Renal cortical epithelial cell (primary cell): ENCODE data around the gene KIAA1191. TPM values are rescaled to one million over a fixed set of nuclear protein-coding genes. Genes with fewer than 3 reads are reported as not detected.

Experiments
- DNase-seq: peaks from one replicate; pipeline ENCODE4 v3.0.0-alpha.2; 2011; ENCODE audit warnings: low read depth
- total RNA-seq: library from RNA; depleted of rRNA; stranded (reverse); fragments of >200 nt; gene quantifications from 2 replicates; pipeline ENCODE4 v1.2.3, GENCODE V29; 2014

The KIAA1191 gene
- total RNA-seq, 1 donor from 2014 or later, result 101 TPM

DNA sequence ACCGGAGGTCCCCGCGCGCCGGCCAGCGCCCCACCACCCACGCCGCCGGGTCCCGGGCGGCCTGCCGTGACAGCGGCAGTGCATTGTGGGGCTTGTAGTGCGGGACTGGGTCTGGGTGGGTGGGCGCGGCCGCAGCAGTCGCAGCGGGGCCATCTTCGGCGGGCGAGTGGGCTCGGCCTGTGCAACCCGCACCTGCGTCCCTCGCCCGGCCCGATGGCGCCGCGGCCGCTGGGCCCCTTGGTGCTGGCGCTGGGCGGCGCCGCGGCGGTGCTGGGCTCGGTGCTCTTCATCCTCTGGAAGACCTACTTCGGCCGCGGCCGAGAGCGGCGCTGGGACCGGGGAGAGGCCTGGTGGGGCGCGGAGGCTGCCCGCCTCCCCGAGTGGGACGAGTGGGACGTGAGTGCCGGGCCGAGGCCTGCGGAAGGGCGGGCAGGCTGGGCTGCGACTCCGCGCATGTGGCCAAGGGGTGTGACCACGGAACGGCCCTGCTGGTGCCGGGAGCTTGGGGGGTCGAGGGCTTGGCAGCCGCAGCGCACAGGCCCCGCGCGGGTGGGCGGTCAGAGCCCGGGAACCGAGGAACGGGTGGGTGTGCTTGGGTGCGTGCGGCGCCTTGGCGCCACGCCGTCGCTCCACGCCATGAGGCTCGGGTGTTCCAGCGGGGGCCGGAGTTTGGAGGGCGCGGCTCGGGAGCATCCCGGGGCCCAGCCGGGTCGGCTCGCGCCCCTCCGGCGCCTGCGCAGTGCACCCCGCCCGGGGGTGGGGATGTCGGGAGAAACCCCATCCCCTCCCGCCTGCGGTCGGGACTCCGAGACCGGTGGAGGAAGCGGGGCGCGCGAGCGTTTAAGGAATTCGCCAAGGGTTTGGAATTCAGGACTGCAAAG, 4.0 kb upstream of the KIAA1191 start, which contains the start of gene ARL10:
TSS of gene ARL10 (plus strand) at position 137 of the 881 bp plus-strand sequence. CDS start at position 214, 77 bp downstream.
- no peak for DNase-seq

DNA sequence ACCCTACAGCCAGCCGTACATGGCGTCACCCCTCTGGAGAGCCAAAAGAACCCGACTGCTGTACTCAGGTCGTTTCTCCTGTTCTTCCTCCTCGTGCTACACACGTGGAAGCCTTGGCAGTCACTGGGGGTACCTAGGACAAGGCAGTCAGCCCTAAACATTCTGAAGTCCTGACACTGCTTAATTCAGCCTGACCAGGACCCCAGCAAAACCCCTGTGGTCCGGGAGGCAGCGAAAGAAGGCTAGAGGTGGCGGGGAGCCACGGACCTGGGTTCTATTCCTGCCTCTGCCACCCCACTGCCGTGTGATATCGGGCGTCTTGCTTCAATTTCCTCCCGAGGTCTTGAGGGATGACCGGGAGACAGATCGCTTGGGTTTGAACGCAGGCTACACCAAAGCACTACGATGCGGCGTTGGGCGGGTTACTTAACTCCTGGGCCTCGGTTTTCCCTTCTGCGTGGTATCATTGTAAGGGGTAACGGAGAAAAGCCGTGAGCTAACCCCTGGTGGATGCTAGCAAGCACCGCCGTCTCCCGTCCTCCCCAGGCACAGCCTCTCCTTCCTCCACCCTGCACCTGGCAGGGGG, 3.3 kb upstream of the KIAA1191 start:
- no peak for DNase-seq

DNA sequence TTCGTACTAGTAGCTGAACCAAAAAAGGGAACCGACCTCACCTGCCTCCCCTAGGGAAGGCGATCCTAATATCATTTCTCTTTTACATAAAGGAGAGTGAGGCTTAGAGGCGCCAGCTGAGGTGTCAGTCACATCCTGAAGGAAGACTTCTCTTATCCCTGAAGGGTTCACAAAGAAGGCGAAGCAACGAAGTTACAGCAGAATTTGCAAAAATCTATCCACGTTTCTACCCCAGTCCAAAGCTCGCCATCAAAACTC, 598 bp upstream of the KIAA1191 start:
- DNase-seq, result no peak

- DNase-seq, result no peak
These were observed 599 bp downstream of the KIAA1191 start for GRCh38 chr5:176360894-176361436.

GRCh38 chr5:176359658-176360057, 1.9 kb downstream of the KIAA1191 start:
- no peak for DNase-seq

DNA sequence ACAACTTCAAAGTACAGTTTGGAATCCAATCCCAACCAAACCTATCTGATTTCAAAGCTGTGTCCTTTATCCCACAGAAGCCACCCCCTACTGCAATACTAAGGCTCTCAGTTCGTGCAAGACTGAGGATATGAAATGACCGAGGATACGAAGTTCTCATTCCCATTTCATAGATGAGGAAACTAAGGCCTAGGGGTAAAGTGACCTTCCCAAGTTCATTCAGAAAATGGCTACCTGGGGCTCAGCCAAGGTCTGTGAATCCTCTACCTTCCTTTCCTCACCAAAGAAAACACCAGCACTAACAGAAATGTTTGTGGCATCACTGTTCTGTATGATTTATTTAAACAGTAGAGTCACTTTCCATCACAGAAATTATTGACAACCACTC, 5.4 kb downstream of the KIAA1191 start:
- DNase-seq, result no peak

DNA sequence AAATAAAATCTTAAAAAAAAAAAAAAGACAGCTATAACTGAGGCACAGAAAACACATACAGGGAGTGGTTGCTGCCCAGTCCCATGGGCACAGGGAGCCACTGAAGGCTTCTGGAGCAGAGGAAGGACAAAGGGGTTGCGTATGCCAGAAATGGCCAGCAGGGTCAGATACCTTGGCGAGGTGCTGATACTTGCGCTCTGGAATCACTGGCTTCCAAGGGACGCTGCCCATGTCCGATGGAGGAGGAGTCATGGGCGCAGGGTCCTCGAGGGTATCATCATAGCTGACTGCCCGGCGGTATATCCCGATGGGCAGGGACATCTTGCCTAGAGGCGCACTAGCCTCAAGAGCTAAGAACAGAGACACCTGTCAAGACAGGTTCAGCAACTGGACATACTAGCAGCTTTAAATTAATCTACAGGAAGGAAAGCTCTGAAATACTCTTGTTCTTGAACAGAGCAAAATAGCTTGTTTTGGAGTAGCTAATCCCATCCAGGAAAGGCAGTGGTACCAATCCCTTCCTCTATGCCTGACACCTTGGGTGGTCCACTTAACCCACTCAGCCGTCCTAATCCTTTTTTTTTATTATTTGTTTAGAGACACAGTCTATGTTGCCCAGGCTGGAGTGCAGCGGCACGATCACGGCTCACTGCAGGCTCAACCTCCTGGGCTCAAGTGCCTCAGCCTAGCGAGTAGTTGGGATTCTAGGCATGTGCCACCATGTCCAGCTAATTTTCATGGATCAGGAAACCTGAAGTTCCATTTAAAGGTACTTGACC, 6.0 kb downstream of the KIAA1191 start:
- no peak for DNase-seq

DNA sequence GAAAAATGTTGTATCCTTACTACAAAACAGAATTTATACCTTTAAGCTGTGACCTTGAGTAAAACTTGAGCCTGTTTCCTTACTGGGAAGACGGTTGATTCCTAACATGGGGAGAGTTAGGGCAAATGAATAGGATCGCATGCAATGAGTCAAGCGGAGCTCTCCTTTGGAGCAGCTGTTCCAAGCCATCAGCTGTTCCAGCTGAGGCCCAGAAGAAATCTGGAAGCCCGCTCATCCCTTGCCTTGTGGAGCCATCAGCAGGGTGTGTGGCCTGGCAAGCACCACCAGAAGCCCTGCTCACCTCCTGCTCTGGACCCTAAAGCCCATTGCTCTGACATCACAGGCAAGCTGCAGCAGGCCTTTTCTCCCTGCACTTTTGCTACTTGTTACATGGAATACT, 8.0 kb downstream of the KIAA1191 start:
- DNase-seq, result no peak

- no peak for DNase-seq
These were observed 9.3 kb downstream of the KIAA1191 start for GRCh38 chr5:176352116-176352878.

DNA sequence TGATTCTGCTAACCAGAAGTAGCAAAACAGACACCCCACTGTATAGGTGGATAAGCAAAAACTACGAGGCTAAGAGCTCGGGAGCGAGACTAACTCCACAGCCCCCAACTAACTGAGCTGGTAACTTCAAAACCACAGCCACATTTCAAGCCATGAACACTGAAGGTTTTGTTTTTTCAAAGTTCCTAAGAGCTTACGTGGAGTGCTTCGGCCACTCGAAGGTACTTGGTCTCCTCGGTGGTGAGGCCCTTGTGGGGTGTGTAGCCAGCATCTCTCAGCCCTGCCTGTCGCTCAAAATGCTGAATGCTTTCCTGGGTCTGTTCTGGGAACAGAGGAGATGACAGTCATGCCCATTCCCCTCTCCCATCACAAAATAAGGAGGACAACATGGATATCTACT, 11.1 kb downstream of the KIAA1191 start:
- no peak for DNase-seq

GRCh38 chr5:176342766-176343458, 18.7 kb downstream of the KIAA1191 start:
- DNase-seq, result no peak

DNA sequence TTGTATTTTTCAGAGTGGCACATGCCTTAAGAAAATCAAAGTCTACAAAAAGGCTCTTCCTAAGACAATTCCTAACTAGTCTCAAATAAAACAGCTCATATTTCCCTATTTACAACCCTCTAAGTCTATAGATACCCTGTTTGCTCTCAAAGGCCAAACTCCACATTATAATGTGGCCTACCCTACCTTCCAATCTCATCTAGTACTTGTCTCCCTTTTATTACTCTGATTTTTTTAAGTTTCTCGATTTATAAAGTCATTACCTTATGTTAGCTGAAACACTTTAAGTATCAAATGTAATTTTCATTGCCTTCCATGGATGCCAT, 19.4 kb downstream of the KIAA1191 start:
- DNase-seq, result no peak

GRCh38 chr5:176341325-176342157, 20.0 kb downstream of the KIAA1191 start:
- no peak for DNase-seq

DNA sequence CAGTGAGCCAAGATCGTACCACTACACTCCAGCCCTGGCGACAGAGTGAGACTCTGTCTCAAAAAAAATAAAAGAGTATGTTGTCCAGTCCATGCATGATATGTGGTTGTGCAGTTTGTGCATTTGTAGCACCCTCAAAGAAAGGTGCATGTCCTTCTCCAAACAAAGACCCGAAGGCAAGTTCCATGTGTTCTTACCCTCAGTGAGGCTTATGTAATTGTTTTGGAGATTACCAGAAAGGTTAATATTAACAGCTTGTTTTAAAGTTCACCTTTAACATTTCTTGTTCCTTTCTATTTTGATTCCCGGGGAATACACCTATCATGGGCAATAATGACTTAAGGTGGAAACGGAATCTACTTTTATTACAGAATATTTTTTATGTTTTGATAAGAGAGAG, 22.3 kb downstream of the KIAA1191 start:
- DNase-seq, result no peak

DNA sequence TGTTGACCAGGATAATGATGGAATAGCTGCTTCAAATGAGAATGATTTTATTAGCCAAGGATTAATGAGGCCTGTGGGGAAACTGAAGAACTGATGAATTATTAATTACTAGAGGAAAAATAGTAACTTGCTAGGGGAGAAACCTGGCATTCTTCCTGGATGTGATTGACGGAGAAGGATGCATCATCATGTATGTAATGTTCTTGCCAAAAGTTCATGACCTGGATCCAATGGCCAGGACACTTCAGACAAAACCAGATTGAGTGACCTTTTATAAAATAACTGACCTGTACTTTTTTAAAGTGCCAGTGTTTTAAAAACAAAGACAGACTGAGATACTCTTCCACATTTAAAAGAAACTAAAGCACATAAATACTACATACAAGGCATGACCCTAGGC, 23.7 kb downstream of the KIAA1191 start:
- peak; percentile 56 for DNase-seq

DNA sequence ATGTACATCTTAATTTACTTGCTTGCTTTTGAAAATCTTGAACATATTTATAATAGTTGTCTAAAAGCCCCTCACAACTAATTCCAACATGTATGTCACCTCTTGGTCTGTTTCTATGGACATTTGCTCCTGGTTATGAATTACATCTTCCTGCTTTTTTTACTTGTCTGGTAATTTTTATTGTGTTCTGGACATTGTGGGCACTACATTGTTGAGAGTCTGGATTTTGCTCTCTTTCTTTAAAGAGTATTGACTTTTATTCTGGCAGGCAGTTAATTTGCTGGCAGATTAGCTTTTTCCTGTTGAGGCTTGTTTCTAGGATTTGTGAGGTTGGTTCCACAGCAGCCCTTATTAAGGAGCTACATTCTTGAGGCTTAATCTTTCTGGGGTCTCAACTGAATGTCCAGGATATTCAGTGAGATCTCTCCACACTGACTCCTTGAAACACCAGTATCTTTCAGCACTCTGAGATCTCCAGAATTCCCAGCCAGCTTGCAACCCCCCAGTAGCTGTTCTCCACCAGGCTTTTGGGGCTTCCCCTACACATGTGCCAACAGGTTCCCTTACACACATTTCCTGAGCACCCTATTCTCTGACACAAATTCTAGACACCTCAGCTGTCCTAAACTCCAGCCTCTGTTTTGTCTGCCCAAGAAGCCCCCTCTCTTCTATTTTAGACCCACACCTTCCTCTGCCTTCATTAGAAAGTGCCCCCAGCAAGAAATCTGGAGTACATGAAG, 27.4 kb downstream of the KIAA1191 start:
- DNase-seq, result no peak

DNA sequence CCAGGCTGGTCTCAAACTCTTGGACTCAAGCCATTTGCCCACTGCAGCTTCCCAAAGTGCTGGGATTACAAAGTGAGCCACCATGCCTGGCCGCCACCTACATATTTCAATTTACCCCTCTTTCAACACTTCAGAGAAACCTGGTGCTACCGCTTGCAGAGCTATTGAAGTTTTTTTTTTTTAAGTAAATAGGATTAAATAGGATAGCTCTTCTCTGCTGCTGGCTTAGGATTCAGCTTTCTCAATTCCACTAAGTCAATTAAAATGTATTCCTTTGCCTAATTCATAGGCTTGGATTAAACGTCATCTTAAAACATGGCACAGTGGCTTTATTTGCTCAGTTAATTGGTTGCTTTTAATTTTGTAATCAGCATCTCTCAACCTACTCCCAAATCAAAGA, 41.0 kb downstream of the KIAA1191 start:
- DNase-seq, result no peak

- DNase-seq, result peak; percentile 38
These were observed 41.6 kb downstream of the KIAA1191 start for GRCh38 chr5:176319827-176320554.
